Astrocyte (in vitro differentiated cells and primary cell): ENCODE measurements around the gene LRRC63. TPM values are rescaled to one million over a fixed set of nuclear protein-coding genes. Genes with fewer than 3 reads are reported as not detected.

Experiments used
- DNase-seq: peaks from one replicate; pipeline ENCODE4 v3.0.0-alpha.2; 2010; ENCODE audit warnings: low read depth
- FAIRE-seq: peaks from 2 replicates; lab custom pipeline; 2011; peaks lifted over from hg19 to GRCh38; lab: Jason Lieb, UNC
- H2AFZ ChIP-seq: 2 replicates; pipeline ENCODE4 v1.6.0; 2012; ENCODE audit warnings: low read depth, low read length, inconsistent platforms
- H3K27ac ChIP-seq: 2 replicates; pipeline ENCODE4 v1.5.1; 2011; ENCODE audit warnings: low read depth, low read length, inconsistent platforms
- H3K27me3 ChIP-seq: 2 replicates; pipeline ENCODE4 v1.6.0; 2011; ENCODE audit warnings: low read length, inconsistent platforms; ENCODE audit not compliant: insufficient read depth
- H3K36me3 ChIP-seq: 2 replicates; pipeline ENCODE4 v1.5.1; 2011; ENCODE audit warnings: low read length, inconsistent platforms; ENCODE audit not compliant: insufficient read depth
- H3K4me1 ChIP-seq: 2 replicates; pipeline ENCODE4 v1.5.1; 2011; ENCODE audit warnings: low read length, inconsistent platforms; ENCODE audit not compliant: insufficient read depth
- H3K4me2 ChIP-seq: 2 replicates; pipeline ENCODE4 v1.6.0; 2012; ENCODE audit warnings: low read length, inconsistent platforms
- H3K4me3 ChIP-seq: 2 replicates; pipeline ENCODE4 v1.5.1; 2011; ENCODE audit warnings: low read depth, mild to moderate bottlenecking, low read length, inconsistent platforms; ENCODE audit not compliant: insufficient read depth
- H3K79me2 ChIP-seq: 2 replicates; pipeline ENCODE4 v1.6.0; 2012; ENCODE audit warnings: mild to moderate bottlenecking, low read length, inconsistent platforms; ENCODE audit not compliant: insufficient read depth
- H3K9ac ChIP-seq: 2 replicates; pipeline ENCODE4 v1.6.0; 2012; ENCODE audit warnings: mild to moderate bottlenecking, low read length, inconsistent platforms
- H3K9me3 ChIP-seq: 2 replicates; pipeline ENCODE4 v1.5.1; 2012; ENCODE audit warnings: low read depth, mild to moderate bottlenecking, low read length, inconsistent platforms; ENCODE audit not compliant: insufficient read depth
- H4K20me1 ChIP-seq: 2 replicates; pipeline ENCODE4 v1.6.0; 2012; ENCODE audit warnings: low read length, inconsistent platforms; ENCODE audit not compliant: insufficient read depth
- H3K27ac Mint-ChIP-seq: one replicate; pipeline ENCODE4 v1.8.0; 2021; ENCODE audit warnings: mild to moderate bottlenecking, mixed read lengths; ENCODE audit not compliant: unreplicated experiment
- H3K27me3 Mint-ChIP-seq: one replicate; pipeline ENCODE4 v1.8.0; 2021; ENCODE audit warnings: low read depth, mixed read lengths; ENCODE audit not compliant: unreplicated experiment
- H3K36me3 Mint-ChIP-seq: one replicate; pipeline ENCODE4 v1.8.0; 2021; ENCODE audit warnings: low read depth, mixed read lengths; ENCODE audit not compliant: unreplicated experiment
- H3K4me1 Mint-ChIP-seq: one replicate; pipeline ENCODE4 v1.8.0; 2021; ENCODE audit warnings: low read depth, mixed read lengths; ENCODE audit not compliant: unreplicated experiment
- H3K4me3 Mint-ChIP-seq: one replicate; pipeline ENCODE4 v1.8.0; 2021; ENCODE audit warnings: mild to moderate bottlenecking, moderate library complexity, mixed read lengths; ENCODE audit not compliant: unreplicated experiment
- H3K9me3 Mint-ChIP-seq: one replicate; pipeline ENCODE4 v1.8.0; 2021; ENCODE audit warnings: mild to moderate bottlenecking, mixed read lengths; ENCODE audit not compliant: unreplicated experiment
- EZH2 ChIP-seq: IDR thresholded peaks from 2 replicates; pipeline ENCODE4 v1.6.1; 2012; ENCODE audit warnings: mild to moderate bottlenecking, low read length, inconsistent platforms; ENCODE audit not compliant: insufficient read depth
- total RNA-seq: library from RNA; stranded (reverse); gene quantifications from 2 replicates; pipeline ENCODE4 v1.2.1, GENCODE V29; 2021
- TF ChIP-seq, protein P1 (sequence below): IDR thresholded peaks from 2 replicates; pipeline ENCODE4 v1.5.1; 2011; ENCODE audit warnings: low read depth, mild to moderate bottlenecking, inconsistent platforms, low read length, moderate library complexity; ENCODE audit not compliant: insufficient read depth

Gene LRRC63
- total RNA-seq, 1 donor from 2014 or later: not detected

DNA sequence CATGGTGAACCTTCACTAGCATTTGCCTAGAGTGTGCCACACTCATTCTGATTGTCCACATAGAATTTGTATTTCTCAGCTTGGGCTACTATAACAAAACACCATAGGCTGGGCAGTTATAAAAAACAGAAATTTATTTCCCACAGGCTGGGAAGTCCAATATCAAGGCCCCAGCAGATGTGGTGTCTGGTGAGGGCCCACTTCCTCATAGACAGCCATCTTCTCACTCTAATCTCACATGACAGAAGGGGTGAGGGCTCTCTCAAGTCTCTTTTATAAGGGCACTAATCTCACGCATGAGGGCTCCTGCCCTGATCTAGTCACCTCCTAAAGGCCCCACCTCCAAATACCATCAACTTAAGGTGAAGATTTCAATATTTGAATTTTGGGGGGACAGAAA lies 53.6 kb downstream of the LRRC63 start:
- FAIRE-seq (no peak), DNase-seq (no peak)
- Mint-ChIP-seq H3K4me3 (no peak overlapping the region), H3K27me3 (no peaks in the 10 kb centered on the region), H3K27ac (no peak overlapping the region), H3K4me1 (no peaks in the 10 kb centered on the region), H3K9me3 (no peaks in the 10 kb centered on the region), H3K36me3 (no peaks in the 10 kb centered on the region)
- Histone ChIP-seq H4K20me1 (no peaks in the 10 kb centered on the region), H3K4me2 (no peak overlapping the region), H3K4me1 (no peaks in the 10 kb centered on the region), H3K9ac (no peak overlapping the region), H3K27me3 (no peaks in the 10 kb centered on the region), H3K36me3 (no peaks in the 10 kb centered on the region), H3K9me3 (no peaks in the 10 kb centered on the region), H2AFZ (no peak overlapping the region), H3K79me2 (no peaks in the 10 kb centered on the region), H3K27ac (no peak overlapping the region), H3K4me3 (no peak overlapping the region)
- TF ChIP-seq, protein P1, sequence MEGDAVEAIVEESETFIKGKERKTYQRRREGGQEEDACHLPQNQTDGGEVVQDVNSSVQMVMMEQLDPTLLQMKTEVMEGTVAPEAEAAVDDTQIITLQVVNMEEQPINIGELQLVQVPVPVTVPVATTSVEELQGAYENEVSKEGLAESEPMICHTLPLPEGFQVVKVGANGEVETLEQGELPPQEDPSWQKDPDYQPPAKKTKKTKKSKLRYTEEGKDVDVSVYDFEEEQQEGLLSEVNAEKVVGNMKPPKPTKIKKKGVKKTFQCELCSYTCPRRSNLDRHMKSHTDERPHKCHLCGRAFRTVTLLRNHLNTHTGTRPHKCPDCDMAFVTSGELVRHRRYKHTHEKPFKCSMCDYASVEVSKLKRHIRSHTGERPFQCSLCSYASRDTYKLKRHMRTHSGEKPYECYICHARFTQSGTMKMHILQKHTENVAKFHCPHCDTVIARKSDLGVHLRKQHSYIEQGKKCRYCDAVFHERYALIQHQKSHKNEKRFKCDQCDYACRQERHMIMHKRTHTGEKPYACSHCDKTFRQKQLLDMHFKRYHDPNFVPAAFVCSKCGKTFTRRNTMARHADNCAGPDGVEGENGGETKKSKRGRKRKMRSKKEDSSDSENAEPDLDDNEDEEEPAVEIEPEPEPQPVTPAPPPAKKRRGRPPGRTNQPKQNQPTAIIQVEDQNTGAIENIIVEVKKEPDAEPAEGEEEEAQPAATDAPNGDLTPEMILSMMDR: no peak

DNA sequence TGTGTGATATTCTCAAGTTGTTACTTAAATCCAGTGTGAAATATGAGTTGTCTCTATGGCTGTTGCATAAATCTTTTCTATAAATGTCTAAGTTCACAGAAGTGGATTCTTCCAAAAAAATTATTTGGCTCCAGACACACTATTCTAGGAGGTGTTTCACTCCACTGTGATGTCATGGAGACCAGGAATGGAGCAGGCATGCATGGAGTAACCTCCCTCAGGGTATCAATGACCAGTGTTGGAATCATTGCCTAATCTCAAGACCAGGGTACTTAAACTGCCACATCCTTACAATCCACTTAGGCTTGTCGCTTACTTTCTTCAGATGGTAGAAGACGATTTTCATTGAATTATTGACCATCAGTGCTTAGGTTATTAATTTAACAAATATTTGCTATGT lies 55.4 kb downstream of the LRRC63 start:
- H4K20me1 ChIP-seq: no peaks in the 10 kb centered on the region
- Mint-ChIP-seq H3K9me3 (no peaks in the 10 kb centered on the region), H3K36me3 (no peaks in the 10 kb centered on the region), H3K4me1 (no peaks in the 10 kb centered on the region), H3K4me3 (no peak overlapping the region), H3K27me3 (no peaks in the 10 kb centered on the region), H3K27ac (no peak overlapping the region)
- no peaks in the 10 kb centered on the region for H3K27me3 ChIP-seq
- TF ChIP-seq, protein P1: no peak
- TF ChIP-seq EZH2: no peak
- no peak overlapping the region for H3K9ac ChIP-seq
- no peaks in the 10 kb centered on the region for H3K9me3 ChIP-seq
- H3K4me2 ChIP-seq: no peak overlapping the region
- H3K79me2 ChIP-seq: no peaks in the 10 kb centered on the region
- no peak overlapping the region for H3K27ac ChIP-seq
- H3K4me1 ChIP-seq: no peaks in the 10 kb centered on the region
- no peak overlapping the region for H3K4me3 ChIP-seq
- no peak overlapping the region for H2AFZ ChIP-seq
- DNase-seq (no peak), FAIRE-seq (no peak)
- H3K36me3 ChIP-seq: no peaks in the 10 kb centered on the region

GRCh38 chr13:46270416-46270815 lies 58.7 kb downstream of the LRRC63 start:
- TF ChIP-seq EZH2: no peak
- TF ChIP-seq, protein P1: no peak
- Mint-ChIP-seq H3K27me3 (no peaks in the 10 kb centered on the region), H3K36me3 (no peaks in the 10 kb centered on the region), H3K9me3 (no peaks in the 10 kb centered on the region), H3K27ac (no peak overlapping the region), H3K4me1 (no peaks in the 10 kb centered on the region), H3K4me3 (no peak overlapping the region)
- DNase-seq (no peak), FAIRE-seq (no peak)
- Histone ChIP-seq H3K79me2 (no peaks in the 10 kb centered on the region), H3K4me1 (no peaks in the 10 kb centered on the region), H3K27me3 (no peaks in the 10 kb centered on the region), H3K27ac (no peak overlapping the region), H3K9me3 (no peaks in the 10 kb centered on the region), H3K4me3 (no peak overlapping the region), H4K20me1 (no peaks in the 10 kb centered on the region), H2AFZ (no peak overlapping the region), H3K9ac (no peak overlapping the region), H3K4me2 (no peak overlapping the region), H3K36me3 (no peaks in the 10 kb centered on the region)
